HT-29 (cell line): ENCODE data around the gene WASF3. TPM values are rescaled to one million over a fixed set of nuclear protein-coding genes. Genes with fewer than 3 reads are reported as not detected.
A peak's percentile ranks its signal among the peaks of the same experiment; 100 is the strongest.
"Not testable (repeated sequence)": the region's sequence is repeated elsewhere in the genome, so short reads cannot be mapped to it uniquely, and the experiment has no call there.

Experiments used
- DNase-seq: peaks from one replicate; pipeline ENCODE4 v3.0.0-alpha.2; 2015; ENCODE audit warnings: low spot score
- total RNA-seq: library from RNA; depleted of rRNA; stranded (reverse); fragments of >200 nt; shearing (Covaris generic); gene quantifications from 2 replicates; pipeline ENCODE4 v1.2.3, GENCODE V29; 2014; rRNA removed

WASF3 gene
- total RNA-seq, 1 experiment from 2014 or later, result not detected

DNA sequence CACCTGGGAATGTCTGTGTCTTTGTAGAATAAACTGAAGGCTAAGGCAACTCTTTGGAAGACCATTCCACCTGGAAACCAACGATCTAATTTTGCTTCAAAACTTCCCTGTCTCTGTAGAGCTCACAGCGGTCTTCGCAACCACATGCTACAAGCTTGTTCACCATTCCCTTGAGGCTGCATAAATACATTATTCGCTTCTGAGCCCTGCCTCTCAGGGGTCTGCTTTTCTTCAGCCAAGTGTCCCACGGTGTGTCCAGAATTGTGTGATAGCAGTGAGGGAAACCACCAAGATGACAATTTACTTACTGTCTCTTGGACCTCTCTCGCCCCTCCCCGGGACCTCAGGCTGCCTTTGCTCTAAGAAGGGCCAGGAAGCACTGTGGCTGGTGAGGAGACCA, 152.0 kb downstream of the WASF3 start:
- no peak for DNase-seq

DNA sequence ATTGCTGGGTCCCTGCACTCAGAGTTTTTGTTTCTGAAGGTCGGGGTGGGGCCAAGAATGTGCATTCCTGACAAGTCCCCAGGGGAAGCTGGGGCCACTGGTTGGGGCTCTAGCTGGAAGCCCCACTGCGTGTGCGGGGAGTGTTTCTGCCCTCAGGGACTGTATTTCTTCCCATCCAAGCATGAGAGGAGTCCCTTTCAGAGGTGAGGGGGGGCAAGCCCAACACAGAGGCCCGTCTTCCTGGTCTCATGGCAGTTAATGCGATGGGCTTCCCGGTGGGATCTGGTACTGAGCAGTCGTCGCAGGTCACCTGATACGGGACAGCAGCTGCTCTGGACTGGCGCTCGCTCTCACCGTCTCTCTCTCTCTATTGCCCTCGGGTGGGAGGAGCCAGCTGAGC, 152.7 kb downstream of the WASF3 start:
- DNase-seq, result no peak

DNA sequence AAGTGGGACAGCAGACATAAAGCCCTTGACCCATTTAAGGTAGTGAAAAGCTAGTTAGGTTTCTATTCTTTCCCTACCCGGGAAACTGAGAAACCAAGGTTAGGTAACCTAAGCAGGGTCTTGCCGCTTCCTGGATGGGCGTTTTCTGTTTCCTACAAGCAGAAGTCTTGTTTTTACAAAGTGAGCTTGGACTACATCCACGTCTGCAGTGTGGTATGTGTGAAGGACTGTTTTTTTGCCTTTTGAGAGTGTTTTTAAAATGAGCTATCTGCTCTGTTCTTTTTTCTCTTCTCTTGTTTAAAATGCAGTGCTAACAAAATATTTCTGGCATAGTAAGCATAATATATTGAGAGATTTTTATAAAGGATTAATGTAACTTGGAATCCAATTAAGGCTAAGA, 153.7 kb downstream of the WASF3 start:
- no peak for DNase-seq

DNA sequence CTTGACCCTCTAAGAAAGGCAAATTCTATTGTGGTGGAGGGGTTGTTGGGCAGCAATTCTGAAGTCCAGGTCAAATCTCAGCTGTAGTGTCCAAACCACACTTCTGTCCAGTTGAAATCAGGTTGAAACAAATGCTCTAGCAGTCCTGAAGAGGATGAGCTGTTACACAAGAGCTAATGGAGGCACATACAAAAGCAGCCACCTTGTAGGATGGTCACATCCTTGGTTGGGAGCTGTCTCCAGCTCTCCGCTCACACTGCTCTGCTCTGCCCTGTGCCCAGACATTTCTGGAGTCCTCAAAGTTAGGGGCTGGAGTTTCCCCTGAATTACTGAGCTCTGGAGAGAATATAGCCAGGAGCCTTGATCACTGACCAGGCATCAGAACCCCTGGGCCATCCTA, 155.9 kb downstream of the WASF3 start:
- DNase-seq, result no peak

DNA sequence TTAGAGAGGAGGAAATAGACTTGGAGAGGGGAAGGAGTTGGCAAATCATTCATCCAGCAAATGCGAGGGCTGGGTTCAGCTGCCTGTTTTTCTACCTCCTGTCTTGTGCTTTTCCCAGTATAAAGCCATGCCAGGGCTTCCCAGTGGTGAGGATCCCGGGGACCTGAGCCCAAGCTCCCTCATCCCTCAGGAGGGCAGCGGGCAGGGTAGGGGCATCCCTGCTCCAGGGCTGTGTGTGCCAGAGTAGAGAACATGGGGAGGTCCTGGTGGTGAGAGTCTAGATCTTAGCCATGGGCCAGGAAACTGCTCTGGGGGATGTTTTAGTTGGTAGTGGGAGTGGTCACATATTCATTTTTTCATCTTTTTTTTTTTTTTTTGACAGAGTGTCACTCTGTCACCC, 159.5 kb downstream of the WASF3 start:
- no peak for DNase-seq

DNA sequence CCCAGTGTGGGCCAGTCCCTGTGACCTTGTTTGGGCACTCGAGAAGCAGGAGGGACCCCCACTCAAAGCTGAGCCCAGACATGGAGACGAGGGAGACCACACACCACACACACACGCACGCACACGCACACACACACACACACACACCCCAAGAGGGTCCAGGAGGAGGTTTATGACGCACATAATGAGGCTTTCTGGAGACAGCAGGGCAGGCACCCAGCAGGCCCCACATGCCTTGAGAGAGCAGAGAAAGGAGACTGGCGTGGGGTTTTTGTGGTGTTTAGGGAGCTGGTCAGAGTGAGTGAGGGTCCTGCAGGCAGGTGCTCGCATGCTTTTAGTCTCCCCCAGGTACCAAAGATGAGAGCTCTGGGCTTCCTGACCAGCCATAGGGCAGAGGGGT, 160.7 kb downstream of the WASF3 start:
- DNase-seq, result no peak

DNA sequence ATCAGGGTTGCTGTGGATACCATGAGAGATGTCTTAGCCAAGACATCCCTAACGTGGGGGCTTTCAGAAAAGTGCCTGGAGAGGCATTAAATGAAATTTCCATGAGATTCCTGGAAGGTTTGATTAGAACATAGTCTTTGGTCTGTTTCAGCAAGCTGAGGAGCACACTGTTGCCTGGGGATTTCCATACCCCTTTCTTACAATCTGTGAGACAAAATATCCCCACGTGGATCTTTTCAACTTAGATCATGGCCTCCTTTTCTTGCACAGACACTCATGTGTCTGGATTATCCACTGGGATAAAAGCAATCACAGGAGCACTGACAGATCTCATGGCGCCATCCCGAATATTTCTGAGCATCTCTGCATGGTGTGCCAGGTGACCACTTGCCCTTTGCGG, 161.4 kb downstream of the WASF3 start:
- DNase-seq, result no peak

- peak; percentile 43 for DNase-seq
These were observed 162.0 kb downstream of the WASF3 start for GRCh38 chr13:26719356-26719945.

DNA sequence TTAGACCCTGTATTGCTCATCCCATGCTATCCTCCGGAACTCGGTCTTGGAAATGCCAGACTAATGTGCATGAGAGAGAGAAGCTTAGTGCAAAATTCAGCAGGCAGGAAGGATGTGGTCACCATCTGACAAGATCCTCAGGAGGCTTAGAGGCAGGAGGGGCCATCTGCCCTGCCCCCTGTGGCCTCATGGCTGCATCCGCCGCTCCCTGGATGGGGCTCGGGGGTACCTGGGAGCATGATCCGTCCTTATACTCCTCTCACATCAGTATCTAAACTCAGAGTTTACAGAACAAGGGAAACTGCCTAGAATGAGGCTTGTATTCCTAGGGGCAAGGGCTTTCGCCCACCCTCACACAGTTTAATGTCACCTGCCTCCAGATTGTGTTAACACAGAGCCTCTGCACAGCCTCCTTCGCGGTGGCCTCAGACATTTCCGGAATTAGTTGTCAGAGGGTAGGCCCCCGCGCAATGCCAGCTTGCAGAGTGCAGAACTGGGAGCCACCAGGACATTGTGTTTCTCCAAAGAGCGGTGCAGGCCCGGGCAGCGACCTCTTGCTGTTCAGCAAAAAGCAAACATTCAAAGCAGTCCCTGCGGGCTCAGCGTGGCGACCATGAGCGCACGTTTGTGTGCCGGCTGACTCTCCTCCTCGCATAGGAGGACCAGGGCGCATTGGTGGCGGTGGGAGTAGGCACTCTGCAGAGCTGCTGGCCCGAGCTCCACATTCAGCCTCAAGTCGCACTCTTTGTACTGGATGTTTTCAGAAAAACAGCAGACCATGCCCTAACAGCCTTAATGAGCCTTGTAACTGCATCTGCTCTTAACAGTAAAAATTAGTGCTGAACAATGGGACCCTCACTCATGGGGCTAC, 164.0 kb downstream of the WASF3 start:
- no peak for DNase-seq

GRCh38 chr13:26722321-26722720, 164.8 kb downstream of the WASF3 start:
- no peak for DNase-seq

GRCh38 chr13:26723620-26724019, 166.1 kb downstream of the WASF3 start:
- not testable (repeated sequence) for DNase-seq

GRCh38 chr13:26726684-26727083, 169.2 kb downstream of the WASF3 start:
- DNase-seq, result no peak

- no peak for DNase-seq
These were observed 169.6 kb downstream of the WASF3 start for GRCh38 chr13:26727122-26727521.

DNA sequence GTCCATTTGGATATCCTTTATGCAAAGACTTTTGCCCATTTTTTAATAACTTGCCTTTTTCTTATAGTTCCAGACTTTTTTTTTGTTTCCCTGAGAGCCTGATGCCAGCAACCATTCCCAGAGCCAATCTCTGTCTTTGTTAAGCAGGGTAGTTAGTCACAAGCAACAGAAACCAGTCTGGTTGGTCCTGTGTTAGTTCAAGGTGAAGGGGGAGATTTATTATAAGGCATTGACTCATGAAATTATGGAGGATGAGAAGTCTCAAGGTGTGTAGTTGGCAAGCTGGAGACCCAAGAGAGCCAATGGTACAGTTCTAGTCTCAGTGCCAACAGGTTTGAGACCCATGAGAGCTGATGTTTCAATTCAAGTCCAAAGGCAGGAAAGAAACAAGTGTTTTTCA, 170.2 kb downstream of the WASF3 start:
- no peak for DNase-seq

- DNase-seq, result no peak
These were observed 178.2 kb downstream of the WASF3 start for GRCh38 chr13:26735677-26736076.

Other genes with a start within 250 kb of the WASF3 start
- gene GPR12, start 203.1 kb downstream of the WASF3 start, total RNA-seq, result not detected in 2 replicates